Myocyte (in vitro differentiated cells): ENCODE measurements around the gene NEXN. TPM values are rescaled to one million over a fixed set of nuclear protein-coding genes. Genes with fewer than 3 reads are reported as not detected.

Experiments
- total RNA-seq: library from RNA; depleted of rRNA; stranded (reverse); fragments of >200 nt; gene quantifications from 2 replicates; pipeline ENCODE4 v1.2.3, GENCODE V29; 2014

Gene NEXN
- total RNA-seq, 1 donor from 2014 or later = 144 TPM

Other genes starting within 250 kb of the NEXN start
- gene ZZZ3, start 206.0 kb upstream of the NEXN start, total RNA-seq = 68.3 and 88.4 TPM in 2 replicates
- gene USP33, start 128.8 kb upstream of the NEXN start, total RNA-seq = 35.6 and 42.9 TPM in 2 replicates
- gene MIGA1, start 109.0 kb upstream of the NEXN start, total RNA-seq = 9.6 and 14.4 TPM in 2 replicates
- 107 and 134 TPM in 2 replicates for gene FUBP1, start 90.4 kb downstream of the NEXN start, total RNA-seq
- gene DNAJB4, start 116.3 kb downstream of the NEXN start, total RNA-seq = 223 and 226 TPM in 2 replicates
- gene GIPC2, start 157.3 kb downstream of the NEXN start, total RNA-seq = 2.2 and 2.3 TPM in 2 replicates